ENCODE measurements around the gene AJAP1.

The AJAP1 gene

GRCh38 chr1:4631321-4631720 lies 23.1 kb upstream of the AJAP1 start:
- no peak for DNase-seq

- DNase-seq = no peak
Observed at GRCh38 chr1:4633346-4633745, 21.1 kb upstream of the AJAP1 start.

- DNase-seq = no peak
Observed at GRCh38 chr1:4634156-4634792, 20.1 kb upstream of the AJAP1 start.

- no peak for DNase-seq
Observed at GRCh38 chr1:4634793-4635406, 19.5 kb upstream of the AJAP1 start.

GRCh38 chr1:4636186-4636585 lies 18.2 kb upstream of the AJAP1 start:
- no peak for DNase-seq

GRCh38 chr1:4636644-4637380 lies 17.6 kb upstream of the AJAP1 start:
- DNase-seq = no peak

GRCh38 chr1:4637616-4638344 lies 16.6 kb upstream of the AJAP1 start:
- no peak for DNase-seq

- DNase-seq = no peak
Observed at GRCh38 chr1:4638345-4638729, 16.1 kb upstream of the AJAP1 start.

- no peak for DNase-seq
Observed at GRCh38 chr1:4640931-4641330, 13.5 kb upstream of the AJAP1 start.

GRCh38 chr1:4647391-4647790 lies 7.0 kb upstream of the AJAP1 start:
- DNase-seq = no peak

- no peak for DNase-seq
Observed at GRCh38 chr1:4648657-4649056, 5.8 kb upstream of the AJAP1 start.

- no peak for DNase-seq
Observed at GRCh38 chr1:4650481-4650880, 3.9 kb upstream of the AJAP1 start.

- DNase-seq = no peak
Observed at GRCh38 chr1:4650981-4651380, 3.4 kb upstream of the AJAP1 start.

- DNase-seq = peak; percentile 53
Observed at GRCh38 chr1:4652631-4653327, 1.6 kb upstream of the AJAP1 start.

GRCh38 chr1:4653328-4653660 lies 1.1 kb upstream of the AJAP1 start:
- DNase-seq = no peak

GRCh38 chr1:4654764-4655673 lies 610 bp downstream of the AJAP1 start:
- no peak for DNase-seq

GRCh38 chr1:4655674-4656532 lies 1.5 kb downstream of the AJAP1 start:
- peak; percentile 70 for DNase-seq

- no peak for DNase-seq
Observed at GRCh38 chr1:4656533-4657140, 2.2 kb downstream of the AJAP1 start.

GRCh38 chr1:4657244-4657789 lies 2.9 kb downstream of the AJAP1 start:
- DNase-seq = no peak

GRCh38 chr1:4657960-4658541 lies 3.6 kb downstream of the AJAP1 start:
- peak; percentile 84 for DNase-seq

Data from left hindlimb (tissue), 1 donor.